Neural cell (in vitro differentiated cells): ENCODE measurements around the gene AKAP6. TPM values are rescaled to one million over a fixed set of nuclear protein-coding genes. Genes with fewer than 3 reads are reported as not detected.

Source experiments
- H2AFZ ChIP-seq: fragments of 200-600, 300-800 bp; sonication (generic), shearing (Covaris generic); 2 replicates; pipeline ENCODE4 v1.6.0; 2014; ENCODE audit warnings: low read depth, mild to moderate bottlenecking, antibody characterized with exemption, low read length, moderate library complexity
- H3F3A ChIP-seq: fragments of 200-600 bp; shearing (Covaris generic); 2 replicates; pipeline ENCODE4 v1.6.1; 2016; ENCODE audit warnings: mild to moderate bottlenecking, moderate library complexity, mixed read lengths, antibody characterized with exemption, low read length; ENCODE audit not compliant: insufficient read depth, poor library complexity, severe bottlenecking
- H3K27ac ChIP-seq: fragments of 200-600, 300-800 bp; sonication (generic), shearing (Covaris generic); 2 replicates; pipeline ENCODE4 v1.5.1; 2014; ENCODE audit warnings: mild to moderate bottlenecking, low read length, moderate library complexity
- H3K27me3 ChIP-seq: fragments of 300-800, 200-600 bp; sonication (generic), shearing (Covaris generic); 2 replicates; pipeline ENCODE4 v1.6.0; 2014; ENCODE audit warnings: mild to moderate bottlenecking, low read depth, low read length, moderate library complexity; ENCODE audit not compliant: insufficient read depth
- H3K36me3 ChIP-seq: fragments of 300-800, 200-600 bp; sonication (generic), shearing (Covaris generic); 2 replicates; pipeline ENCODE4 v1.5.1; 2014; ENCODE audit warnings: mild to moderate bottlenecking, antibody characterized with exemption, low read length, moderate library complexity; ENCODE audit not compliant: insufficient read depth
- H3K4me2 ChIP-seq: fragments of 300-800, 200-600 bp; sonication (generic), shearing (Covaris generic); 2 replicates; pipeline ENCODE4 v1.6.0; 2014; ENCODE audit warnings: mild to moderate bottlenecking, low read length
- H3K4me3 ChIP-seq: fragments of 300-800, 200-600 bp; sonication (generic), shearing (Covaris generic); 2 replicates; pipeline ENCODE4 v1.5.1; 2014; ENCODE audit warnings: mild to moderate bottlenecking, low read length, moderate library complexity
- H3K79me2 ChIP-seq: fragments of 200-600 bp; shearing (Covaris generic); replicated peaks from 2 replicates; pipeline ENCODE4 v1.6.0; 2014; ENCODE audit warnings: mild to moderate bottlenecking, low read length, moderate library complexity; ENCODE audit not compliant: insufficient read depth
- H3K9ac ChIP-seq: fragments of 300-800, 200-600 bp; sonication (generic), shearing (Covaris generic); 2 replicates; pipeline ENCODE4 v1.6.1; 2016; ENCODE audit warnings: mild to moderate bottlenecking, low read length, mixed read lengths
- H3K9me2 ChIP-seq: fragments of 200-600 bp; shearing (Covaris generic); 2 replicates; pipeline ENCODE4 v1.6.1; 2016; ENCODE audit warnings: mild to moderate bottlenecking, low read length, mixed read lengths; ENCODE audit not compliant: insufficient read depth
- H3K9me3 ChIP-seq: fragments of 200-600, 300-800 bp; sonication (generic), shearing (Covaris generic); 2 replicates; pipeline ENCODE4 v1.6.1; 2016; ENCODE audit warnings: mild to moderate bottlenecking, mixed run types, low read length, moderate library complexity, mixed read lengths
- H4K20me1 ChIP-seq: fragments of 200-600 bp; shearing (Covaris generic); 2 replicates; pipeline ENCODE4 v1.6.1; 2016; ENCODE audit warnings: mild to moderate bottlenecking, mixed run types; ENCODE audit not compliant: insufficient read depth
- EP300 ChIP-seq: fragments of 450-650 bp; conservative IDR thresholded peaks from 2 replicates; pipeline ENCODE4 v1.6.1; 2014; ENCODE audit warnings: antibody characterized with exemption, mild to moderate bottlenecking, moderate library complexity; ENCODE audit not compliant: poor library complexity, severe bottlenecking
- EZH2 ChIP-seq: fragments of 200-600, 300-800 bp; shearing (Covaris generic), sonication (generic); IDR thresholded peaks from 2 replicates; pipeline ENCODE4 v1.6.1; 2014; ENCODE audit warnings: antibody characterized with exemption, low read length, borderline replicate concordance, mild to moderate bottlenecking; ENCODE audit not compliant: insufficient read depth, poor library complexity, severe bottlenecking
- MXI1 ChIP-seq: fragments of 450-650 bp; conservative IDR thresholded peaks from 2 replicates; pipeline ENCODE4 v1.6.1; 2014; ENCODE audit warnings: antibody characterized with exemption, mild to moderate bottlenecking; ENCODE audit not compliant: poor library complexity, severe bottlenecking
- POLR2AphosphoS5 ChIP-seq: IDR thresholded peaks from 2 replicates; pipeline ENCODE4 v1.6.1; 2012
- RAD21 ChIP-seq: fragments of 450-650 bp; conservative IDR thresholded peaks from 2 replicates; pipeline ENCODE4 v1.6.1; 2014; ENCODE audit warnings: antibody characterized with exemption, mild to moderate bottlenecking, moderate library complexity
- SMC3 ChIP-seq: fragments of 450-650 bp; conservative IDR thresholded peaks from 2 replicates; pipeline ENCODE4 v1.6.1; 2014; ENCODE audit warnings: antibody characterized with exemption, mild to moderate bottlenecking, moderate library complexity; ENCODE audit not compliant: poor library complexity
- TAF1 ChIP-seq: IDR thresholded peaks from 2 replicates; pipeline ENCODE4 v1.6.1; 2012; ENCODE audit warnings: low read depth
- polyA plus RNA-seq: library from polyadenylated mRNA; depleted of rRNA; stranded (reverse); fragments of >200 nt; gene quantifications from 2 replicates; pipeline ENCODE4 v1.2.3, GENCODE V29; 2014
- TF ChIP-seq, protein P1 (sequence below): fragments of 450-650 bp; IDR thresholded peaks from 2 replicates; pipeline ENCODE4 v1.5.1; 2014; ENCODE audit warnings: antibody characterized with exemption, mild to moderate bottlenecking, moderate library complexity; ENCODE audit not compliant: poor library complexity, severe bottlenecking
- TF ChIP-seq, protein P2 (sequence below): IDR thresholded peaks from 2 replicates; pipeline ENCODE4 v1.6.1; 2012; ENCODE audit warnings: borderline replicate concordance

AKAP6 gene
- polyA plus RNA-seq, 1 donor from 2014 or later: 15.8 TPM

DNA sequence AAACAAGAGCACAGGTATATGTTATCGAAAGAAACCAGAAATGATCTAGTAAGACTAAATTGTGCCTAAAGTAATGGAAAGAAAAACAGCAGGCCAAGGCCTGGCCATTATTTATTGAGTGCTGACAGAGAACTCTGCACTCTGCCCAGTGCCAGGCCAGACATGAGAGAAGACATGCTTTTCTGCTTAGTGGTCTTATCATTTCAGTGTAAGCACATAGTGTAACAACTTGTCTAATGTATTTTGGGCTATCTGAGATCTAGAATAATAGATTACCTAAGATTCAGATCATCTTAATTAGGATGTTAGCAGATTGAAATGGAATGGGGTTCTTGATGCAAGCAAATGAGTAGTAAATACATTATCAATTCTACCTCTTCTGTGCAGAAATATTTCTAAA is 278.3 kb downstream of the AKAP6 start:
- H3K27ac ChIP-seq: no peak overlapping the region
- H3K79me2 ChIP-seq: no peaks in the 10 kb centered on the region
- no peaks in the 10 kb centered on the region for H3K27me3 ChIP-seq
- H3K9me2 ChIP-seq: no peaks in the 10 kb centered on the region
- H3K4me2 ChIP-seq: no peak overlapping the region
- no peak overlapping the region for H2AFZ ChIP-seq
- H4K20me1 ChIP-seq: no peaks in the 10 kb centered on the region
- H3K36me3 ChIP-seq: peaks cover 3% of the 10 kb centered on the region
- no peaks in the 10 kb centered on the region for H3K9me3 ChIP-seq
- H3K4me3 ChIP-seq: no peak overlapping the region
- no peak for TF ChIP-seq RAD21
- TF ChIP-seq, protein P1, sequence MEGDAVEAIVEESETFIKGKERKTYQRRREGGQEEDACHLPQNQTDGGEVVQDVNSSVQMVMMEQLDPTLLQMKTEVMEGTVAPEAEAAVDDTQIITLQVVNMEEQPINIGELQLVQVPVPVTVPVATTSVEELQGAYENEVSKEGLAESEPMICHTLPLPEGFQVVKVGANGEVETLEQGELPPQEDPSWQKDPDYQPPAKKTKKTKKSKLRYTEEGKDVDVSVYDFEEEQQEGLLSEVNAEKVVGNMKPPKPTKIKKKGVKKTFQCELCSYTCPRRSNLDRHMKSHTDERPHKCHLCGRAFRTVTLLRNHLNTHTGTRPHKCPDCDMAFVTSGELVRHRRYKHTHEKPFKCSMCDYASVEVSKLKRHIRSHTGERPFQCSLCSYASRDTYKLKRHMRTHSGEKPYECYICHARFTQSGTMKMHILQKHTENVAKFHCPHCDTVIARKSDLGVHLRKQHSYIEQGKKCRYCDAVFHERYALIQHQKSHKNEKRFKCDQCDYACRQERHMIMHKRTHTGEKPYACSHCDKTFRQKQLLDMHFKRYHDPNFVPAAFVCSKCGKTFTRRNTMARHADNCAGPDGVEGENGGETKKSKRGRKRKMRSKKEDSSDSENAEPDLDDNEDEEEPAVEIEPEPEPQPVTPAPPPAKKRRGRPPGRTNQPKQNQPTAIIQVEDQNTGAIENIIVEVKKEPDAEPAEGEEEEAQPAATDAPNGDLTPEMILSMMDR: no peak
- TF ChIP-seq SMC3: no peak
- no peak for TF ChIP-seq POLR2AphosphoS5
- TF ChIP-seq TAF1: no peak
- no peak for TF ChIP-seq EP300
- TF ChIP-seq EZH2: no peak
- TF ChIP-seq, protein P2, sequence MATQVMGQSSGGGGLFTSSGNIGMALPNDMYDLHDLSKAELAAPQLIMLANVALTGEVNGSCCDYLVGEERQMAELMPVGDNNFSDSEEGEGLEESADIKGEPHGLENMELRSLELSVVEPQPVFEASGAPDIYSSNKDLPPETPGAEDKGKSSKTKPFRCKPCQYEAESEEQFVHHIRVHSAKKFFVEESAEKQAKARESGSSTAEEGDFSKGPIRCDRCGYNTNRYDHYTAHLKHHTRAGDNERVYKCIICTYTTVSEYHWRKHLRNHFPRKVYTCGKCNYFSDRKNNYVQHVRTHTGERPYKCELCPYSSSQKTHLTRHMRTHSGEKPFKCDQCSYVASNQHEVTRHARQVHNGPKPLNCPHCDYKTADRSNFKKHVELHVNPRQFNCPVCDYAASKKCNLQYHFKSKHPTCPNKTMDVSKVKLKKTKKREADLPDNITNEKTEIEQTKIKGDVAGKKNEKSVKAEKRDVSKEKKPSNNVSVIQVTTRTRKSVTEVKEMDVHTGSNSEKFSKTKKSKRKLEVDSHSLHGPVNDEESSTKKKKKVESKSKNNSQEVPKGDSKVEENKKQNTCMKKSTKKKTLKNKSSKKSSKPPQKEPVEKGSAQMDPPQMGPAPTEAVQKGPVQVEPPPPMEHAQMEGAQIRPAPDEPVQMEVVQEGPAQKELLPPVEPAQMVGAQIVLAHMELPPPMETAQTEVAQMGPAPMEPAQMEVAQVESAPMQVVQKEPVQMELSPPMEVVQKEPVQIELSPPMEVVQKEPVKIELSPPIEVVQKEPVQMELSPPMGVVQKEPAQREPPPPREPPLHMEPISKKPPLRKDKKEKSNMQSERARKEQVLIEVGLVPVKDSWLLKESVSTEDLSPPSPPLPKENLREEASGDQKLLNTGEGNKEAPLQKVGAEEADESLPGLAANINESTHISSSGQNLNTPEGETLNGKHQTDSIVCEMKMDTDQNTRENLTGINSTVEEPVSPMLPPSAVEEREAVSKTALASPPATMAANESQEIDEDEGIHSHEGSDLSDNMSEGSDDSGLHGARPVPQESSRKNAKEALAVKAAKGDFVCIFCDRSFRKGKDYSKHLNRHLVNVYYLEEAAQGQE: no peak
- no peak for TF ChIP-seq MXI1
- H3F3A ChIP-seq: no peaks in the 10 kb centered on the region
- H3K9ac ChIP-seq: no peak overlapping the region

DNA sequence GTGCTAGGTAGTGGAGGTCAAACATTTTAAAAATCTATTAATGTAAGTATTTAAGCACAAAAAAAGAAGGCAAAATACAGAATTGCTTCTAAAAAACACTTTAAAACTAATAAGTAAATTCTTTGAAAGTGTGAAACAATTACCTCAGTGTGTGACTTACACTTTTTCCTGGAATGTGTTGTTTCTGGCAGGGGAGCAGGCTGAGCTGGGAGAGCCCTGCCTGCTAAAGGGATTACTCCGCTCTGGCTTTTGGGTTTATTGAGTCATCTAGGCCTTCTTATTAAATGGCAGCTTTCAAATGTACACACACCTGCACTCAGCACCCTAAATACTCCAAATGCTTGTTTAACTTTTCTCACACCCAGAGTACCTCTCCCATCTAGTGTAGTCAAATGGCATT is 279.8 kb downstream of the AKAP6 start:
- H3K79me2 ChIP-seq: no peaks in the 10 kb centered on the region
- TF ChIP-seq MXI1: no peak
- TF ChIP-seq TAF1: no peak
- TF ChIP-seq, protein P2: no peak
- TF ChIP-seq, protein P1: no peak
- H3K27ac ChIP-seq: no peak overlapping the region

More for the DNA sequence above, 279.8 kb downstream of the AKAP6 start:
- Histone ChIP-seq H3K9ac (no peak overlapping the region), H4K20me1 (no peaks in the 10 kb centered on the region), H3K4me2 (no peak overlapping the region), H3K9me3 (no peaks in the 10 kb centered on the region), H3K9me2 (no peaks in the 10 kb centered on the region), H3F3A (no peaks in the 10 kb centered on the region), H3K4me3 (no peak overlapping the region), H3K27me3 (no peaks in the 10 kb centered on the region), H2AFZ (no peak overlapping the region), H3K36me3 (peaks cover 3% of the 10 kb centered on the region)
